GM23248 (cell line): ENCODE data around the gene SMYD3. TPM values are rescaled to one million over a fixed set of nuclear protein-coding genes. Genes with fewer than 3 reads are reported as not detected.

ENCODE experiments used
- DNase-seq: peaks from one replicate; pipeline ENCODE4 v3.0.0-alpha.2; 2015
- H2AFZ ChIP-seq: fragments of 200-600 bp; sonication (generic); 2 replicates; pipeline ENCODE4 v1.6.1; 2016; ENCODE audit warnings: antibody characterized with exemption
- H3F3A ChIP-seq: fragments of 200-600 bp; sonication (generic); 2 replicates; pipeline ENCODE4 v1.6.1; 2016; ENCODE audit warnings: mild to moderate bottlenecking, antibody characterized with exemption, mixed run types; ENCODE audit not compliant: insufficient read depth
- H3K27ac ChIP-seq: fragments of 200-600 bp; sonication (generic); 2 replicates; pipeline ENCODE4 v1.5.1; 2016; ENCODE audit warnings: mild to moderate bottlenecking
- H3K27me3 ChIP-seq: fragments of 200-600 bp; sonication (generic); replicated peaks from 2 replicates; pipeline ENCODE4 v1.6.1; 2016; ENCODE audit warnings: mild to moderate bottlenecking; ENCODE audit not compliant: insufficient read depth
- H3K36me3 ChIP-seq: fragments of 200-600 bp; sonication (generic); 2 replicates; pipeline ENCODE4 v1.6.1; 2016; ENCODE audit warnings: low read depth, mild to moderate bottlenecking
- H3K4me1 ChIP-seq: fragments of 200-600 bp; sonication (generic); 2 replicates; pipeline ENCODE4 v1.6.1; 2016; ENCODE audit warnings: mild to moderate bottlenecking; ENCODE audit not compliant: insufficient read depth
- H3K4me2 ChIP-seq: fragments of 200-600 bp; sonication (generic); one replicate; pipeline ENCODE4 v1.6.1; 2016; ENCODE audit warnings: mild to moderate bottlenecking; ENCODE audit not compliant: unreplicated experiment
- H3K4me3 ChIP-seq: fragments of 200-600 bp; sonication (generic); 2 replicates; pipeline ENCODE4 v1.5.1; 2016; ENCODE audit warnings: mild to moderate bottlenecking
- H3K79me2 ChIP-seq: fragments of 200-600 bp; sonication (generic); 2 replicates; pipeline ENCODE4 v1.6.1; 2016; ENCODE audit warnings: mild to moderate bottlenecking; ENCODE audit not compliant: insufficient read depth
- H3K9ac ChIP-seq: fragments of 200-600 bp; sonication (generic); 2 replicates; pipeline ENCODE4 v1.6.1; 2016; ENCODE audit warnings: mild to moderate bottlenecking
- H3K9me2 ChIP-seq: fragments of 200-600 bp; sonication (generic); 2 replicates; pipeline ENCODE4 v1.6.1; 2016; ENCODE audit warnings: mixed run types, mild to moderate bottlenecking, moderate library complexity; ENCODE audit not compliant: insufficient read depth
- H3K9me3 ChIP-seq: fragments of 200-600 bp; sonication (generic); one replicate; pipeline ENCODE4 v1.6.1; 2017; ENCODE audit warnings: low read depth
- H4K20me1 ChIP-seq: fragments of 200-600 bp; sonication (generic); 2 replicates; pipeline ENCODE4 v1.6.0; 2016; ENCODE audit not compliant: insufficient read depth
- EZH2 ChIP-seq: fragments of 200-600 bp; sonication (generic); IDR thresholded peaks from 2 replicates; pipeline ENCODE4 v1.6.1; 2018; ENCODE audit warnings: antibody characterized with exemption, mild to moderate bottlenecking; ENCODE audit not compliant: insufficient read depth, poor library complexity, severe bottlenecking
- EZH2phosphoT487 ChIP-seq: fragments of 200-600 bp; sonication (generic); IDR thresholded peaks from 2 replicates; pipeline ENCODE4 v1.6.1; 2018; ENCODE audit warnings: antibody characterized with exemption, moderate library complexity, mild to moderate bottlenecking, low read depth; ENCODE audit not compliant: insufficient read depth
- WGBS, 2 experiments: methylation state at CpG; one replicate each; pipeline ENCODE4 v1.1.6; 2015 to 2017; ENCODE audit warnings: low lambda C conversion rate in 2 of 2, low coverage in 1 of 2; ENCODE audit errors: missing lambda C conversion rate in 2 of 2; 5-methylcytosine and 5-hydroxymethylcytosine counted together
- in situ Hi-C: fragments of 300-500 bp; cut with MboI; formaldehyde crosslinking; loops from 2 replicates; pipeline ENCODE4 v1.15.0; 2020
- polyA plus RNA-seq: library from polyadenylated mRNA; unstranded; fragments of >200 nt; fragmentation: Nextera tagmentation; extraction: Ambion mirVana; gene quantifications from 2 replicates; pipeline ENCODE4 v1.2.1, GENCODE V29; 2016
- total RNA-seq: library from RNA; depleted of rRNA; stranded (reverse); fragments of >200 nt; shearing (Covaris generic); gene quantifications from 2 replicates; pipeline ENCODE4 v1.2.3, GENCODE V29; 2014

SMYD3 gene
- total and polyA plus RNA-seq, 2 experiments from 2014 or later: 32.1 to 44.8 TPM

GRCh38 chr1:246189126-246189525, 318.0 kb downstream of the SMYD3 start:
- no peak overlapping the region for H3K4me3 ChIP-seq

DNA sequence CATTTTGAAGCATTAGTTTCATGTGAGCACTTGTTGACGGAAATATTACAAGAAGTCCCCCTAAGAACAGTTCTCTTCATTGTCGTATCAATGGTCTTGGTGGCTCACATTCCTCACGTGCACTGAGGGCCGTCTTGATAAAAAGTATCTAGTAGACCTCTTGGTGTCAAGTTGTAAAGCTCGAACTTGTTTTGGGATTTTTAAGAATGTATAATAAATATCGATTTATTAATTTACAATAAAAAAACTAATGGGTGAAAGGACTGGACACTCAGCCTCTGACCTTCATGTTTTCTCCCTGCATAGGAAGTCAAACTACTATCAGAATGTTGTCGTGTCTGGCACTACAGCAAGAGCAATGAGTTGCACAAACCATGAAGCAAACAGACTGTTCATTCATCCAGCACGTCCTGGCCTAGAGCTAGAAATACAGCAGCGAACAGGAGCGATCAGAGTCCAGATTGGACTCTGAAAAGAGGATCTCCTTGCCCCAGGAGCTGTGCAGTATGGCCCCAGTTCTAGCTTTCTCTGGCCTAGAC, 319.2 kb downstream of the SMYD3 start:
- in situ Hi-C loops: no loop called here
- Histone ChIP-seq H3K4me1 (no peaks in the 10 kb centered on the region), H3K4me2 (no peak overlapping the region), H4K20me1 (no peaks in the 10 kb centered on the region), H3K36me3 (no peaks in the 10 kb centered on the region), H3K9ac (no peak overlapping the region), H3K79me2 (no peaks in the 10 kb centered on the region), H3K27me3 (no peaks in the 10 kb centered on the region), H3F3A (no peaks in the 10 kb centered on the region), H3K27ac (no peak overlapping the region), H3K4me3 (no peak overlapping the region), H3K9me2 (no peaks in the 10 kb centered on the region), H2AFZ (no peak overlapping the region), H3K9me3 (no peaks in the 10 kb centered on the region)
- 89 to 91% methylated on average over 10 of the region's 10 CpGs for WGBS, 2 experiments
- no peak for DNase-seq
- no peak for TF ChIP-seq EZH2
- TF ChIP-seq EZH2phosphoT487: no peak

More at GRCh38 chr1:246189126-246189525, 318.0 kb downstream of the SMYD3 start:
- no peaks in the 10 kb centered on the region for H3K27me3 ChIP-seq
- H3K9ac ChIP-seq: no peak overlapping the region
- no peak overlapping the region for H2AFZ ChIP-seq
- H3K27ac ChIP-seq: no peak overlapping the region
- H4K20me1 ChIP-seq: no peaks in the 10 kb centered on the region
- no peaks in the 10 kb centered on the region for H3K9me3 ChIP-seq
- no peaks in the 10 kb centered on the region for H3K4me1 ChIP-seq
- in situ Hi-C loops: no loop called here
- no peaks in the 10 kb centered on the region for H3K79me2 ChIP-seq
- TF ChIP-seq EZH2phosphoT487: no peak
- no peaks in the 10 kb centered on the region for H3K9me2 ChIP-seq
- DNase-seq: no peak
- H3F3A ChIP-seq: no peaks in the 10 kb centered on the region
- WGBS, 2 experiments: 97 to 98% methylated on average over 3 of the region's 3 CpGs
- H3K36me3 ChIP-seq: no peaks in the 10 kb centered on the region
- H3K4me2 ChIP-seq: no peak overlapping the region

DNA sequence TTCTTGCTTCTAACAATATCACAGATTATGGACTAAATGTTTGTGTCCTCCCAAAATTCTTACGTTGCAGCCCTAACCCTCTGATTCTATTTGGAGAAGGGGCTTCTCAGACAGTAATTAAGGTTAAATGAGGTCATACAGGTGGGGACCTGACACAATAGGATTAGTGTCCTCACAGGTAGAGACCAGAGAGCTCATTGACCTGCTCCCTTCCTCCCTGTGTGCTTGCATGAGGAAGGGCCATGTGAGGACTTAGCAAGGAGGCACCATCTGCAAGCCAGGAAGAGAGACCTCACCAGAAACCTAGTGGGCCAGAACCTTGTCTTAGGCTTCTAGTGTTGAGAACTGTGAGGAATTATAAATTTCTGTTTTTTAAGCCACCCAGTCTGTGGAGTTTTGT, 322.6 kb downstream of the SMYD3 start:
- H3F3A ChIP-seq: no peaks in the 10 kb centered on the region
- H3K36me3 ChIP-seq: no peaks in the 10 kb centered on the region
- no peak for DNase-seq
- H3K9me3 ChIP-seq: no peaks in the 10 kb centered on the region
- H3K27ac ChIP-seq: no peak overlapping the region
- in situ Hi-C loops: no loop called here
- H2AFZ ChIP-seq: no peak overlapping the region
- H3K9ac ChIP-seq: no peak overlapping the region
- no peaks in the 10 kb centered on the region for H3K79me2 ChIP-seq
- TF ChIP-seq EZH2 (no peak), EZH2phosphoT487 (no peak)
- no peak overlapping the region for H3K4me2 ChIP-seq
- no peaks in the 10 kb centered on the region for H3K9me2 ChIP-seq
- no peaks in the 10 kb centered on the region for H3K4me1 ChIP-seq
- H3K4me3 ChIP-seq: no peak overlapping the region
- WGBS, 2 experiments: 95 to 96% methylated on average over 1 of the region's 1 CpG
- H3K27me3 ChIP-seq: no peaks in the 10 kb centered on the region
- no peaks in the 10 kb centered on the region for H4K20me1 ChIP-seq

- H3K36me3 ChIP-seq: no peaks in the 10 kb centered on the region
- H3K4me3 ChIP-seq: no peak overlapping the region
- no peaks in the 10 kb centered on the region for H4K20me1 ChIP-seq
- H3K9ac ChIP-seq: no peak overlapping the region
- H3K4me2 ChIP-seq: no peak overlapping the region
- no peak overlapping the region for H3K27ac ChIP-seq
- no peak overlapping the region for H2AFZ ChIP-seq
- no peaks in the 10 kb centered on the region for H3K9me2 ChIP-seq
- H3K9me3 ChIP-seq: no peaks in the 10 kb centered on the region
- no peaks in the 10 kb centered on the region for H3K27me3 ChIP-seq
- no peak for DNase-seq
- no peaks in the 10 kb centered on the region for H3K79me2 ChIP-seq
- in situ Hi-C loops: no loop called here
- TF ChIP-seq EZH2phosphoT487 (no peak), EZH2 (no peak)
- 97 to 98% methylated on average over 3 of the region's 3 CpGs for WGBS, 2 experiments
- H3K4me1 ChIP-seq: no peaks in the 10 kb centered on the region
- no peaks in the 10 kb centered on the region for H3F3A ChIP-seq
Observed at GRCh38 chr1:246182149-246182851, 324.8 kb downstream of the SMYD3 start.
